HG03196 (cell line): Measurements from ENCODE around the gene SURF1.
"Not testable (repeated sequence)": the region's sequence is repeated elsewhere in the genome, so short reads cannot be mapped to it uniquely, and the experiment has no call there.

Experiments used
- ATAC-seq: cut with Tn5 transposase; IDR thresholded peaks from one replicate; pipeline ENCODE4 v1.9.1; 2021; ENCODE audit not compliant: unreplicated experiment

The SURF1 gene

DNA sequence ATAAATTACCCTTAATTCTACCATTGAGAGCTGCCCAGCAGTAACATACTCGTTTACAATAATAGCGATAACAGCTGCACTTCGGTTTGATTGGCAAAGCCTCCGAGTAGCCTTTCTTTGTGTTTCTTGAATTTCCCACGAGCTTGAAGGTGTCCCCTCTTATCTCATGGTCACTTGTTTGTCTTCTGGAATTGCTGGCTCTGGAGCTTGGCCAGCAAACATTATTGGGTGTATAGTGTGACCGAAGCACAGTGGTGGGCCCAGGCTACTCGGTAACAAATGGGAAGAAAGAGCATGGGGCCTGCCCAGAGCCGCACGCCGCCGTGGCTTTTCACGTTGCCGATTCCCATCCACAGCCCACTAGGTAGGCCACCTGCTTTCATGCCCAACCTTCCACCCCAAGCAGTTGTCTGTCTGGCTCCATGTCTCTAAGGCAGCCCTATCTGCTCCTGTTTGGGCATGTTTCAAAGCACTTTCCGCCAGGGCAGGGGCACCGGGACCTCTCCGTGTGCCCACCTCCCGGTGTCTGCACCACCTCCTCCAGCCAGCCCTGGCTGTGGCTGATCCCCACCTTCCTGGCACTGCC is 28.5 kb upstream of the SURF1 start:
- no peak for ATAC-seq

DNA sequence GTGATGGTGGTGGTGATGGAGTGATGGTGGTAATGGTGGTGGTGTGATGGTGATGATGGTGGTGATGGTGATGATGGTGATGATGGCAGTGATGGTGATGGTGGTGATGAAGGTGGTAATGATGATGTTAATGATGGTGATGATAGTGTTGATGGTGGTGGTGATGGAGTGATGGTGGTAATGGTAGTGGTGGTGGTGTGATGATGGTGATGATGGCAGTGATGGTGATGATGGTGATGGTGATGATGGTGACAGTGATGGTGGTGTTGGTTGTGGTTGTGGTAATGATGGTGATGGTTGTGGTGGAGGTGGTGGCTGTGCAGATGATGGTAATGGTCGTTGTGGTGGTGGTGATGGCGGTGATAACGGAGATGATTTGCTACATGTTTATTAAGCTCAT is 27.2 kb upstream of the SURF1 start:
- ATAC-seq, result no peak

DNA sequence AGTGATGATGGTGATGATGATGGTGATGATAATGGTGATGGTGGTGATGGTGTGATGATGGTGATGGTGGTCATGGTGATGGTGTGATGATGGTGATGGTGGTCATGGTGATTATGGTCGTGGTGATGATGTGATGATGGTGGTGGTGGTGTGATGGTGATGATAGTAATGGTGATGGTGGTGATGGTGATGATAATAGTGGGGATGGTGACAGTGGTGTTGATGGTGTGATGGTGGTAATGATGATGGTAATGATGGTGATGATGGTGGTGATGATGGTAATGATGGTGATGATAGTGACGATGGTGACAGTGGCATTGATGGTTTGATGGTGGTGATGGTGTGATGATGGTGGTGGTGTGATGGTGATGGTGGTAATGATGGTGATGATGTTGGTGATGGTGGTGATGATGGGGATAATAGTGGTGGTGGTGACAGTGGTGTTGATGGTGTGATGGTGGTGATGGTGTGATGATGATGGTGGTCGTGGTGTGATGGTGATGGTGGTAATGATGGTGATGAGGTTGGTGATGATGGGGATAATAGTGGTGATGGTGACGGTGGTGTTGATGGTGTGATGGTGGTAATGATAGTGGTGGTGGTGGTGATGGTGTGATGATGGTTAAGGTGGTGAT is 26.3 kb upstream of the SURF1 start:
- no peak for ATAC-seq

DNA sequence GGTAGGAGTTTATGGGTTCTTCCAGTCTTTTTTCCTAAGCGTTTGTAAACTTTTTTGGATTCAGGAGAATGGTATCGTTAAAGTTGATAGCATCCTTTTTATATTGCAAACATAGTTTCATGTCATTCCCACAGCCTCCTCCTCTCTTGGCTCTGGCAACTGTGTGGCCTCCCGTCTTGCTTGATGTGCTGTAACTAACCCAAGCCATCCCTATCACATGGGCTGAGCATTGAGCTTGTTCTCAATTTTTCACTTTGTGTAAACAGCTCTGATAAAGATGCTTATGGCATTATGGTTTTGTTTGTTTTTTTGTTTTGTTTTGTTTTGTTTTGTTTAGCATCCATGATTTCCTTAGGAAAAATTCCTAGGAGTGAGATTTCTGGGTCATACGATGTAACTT is 24.4 kb upstream of the SURF1 start:
- no peak for ATAC-seq

DNA sequence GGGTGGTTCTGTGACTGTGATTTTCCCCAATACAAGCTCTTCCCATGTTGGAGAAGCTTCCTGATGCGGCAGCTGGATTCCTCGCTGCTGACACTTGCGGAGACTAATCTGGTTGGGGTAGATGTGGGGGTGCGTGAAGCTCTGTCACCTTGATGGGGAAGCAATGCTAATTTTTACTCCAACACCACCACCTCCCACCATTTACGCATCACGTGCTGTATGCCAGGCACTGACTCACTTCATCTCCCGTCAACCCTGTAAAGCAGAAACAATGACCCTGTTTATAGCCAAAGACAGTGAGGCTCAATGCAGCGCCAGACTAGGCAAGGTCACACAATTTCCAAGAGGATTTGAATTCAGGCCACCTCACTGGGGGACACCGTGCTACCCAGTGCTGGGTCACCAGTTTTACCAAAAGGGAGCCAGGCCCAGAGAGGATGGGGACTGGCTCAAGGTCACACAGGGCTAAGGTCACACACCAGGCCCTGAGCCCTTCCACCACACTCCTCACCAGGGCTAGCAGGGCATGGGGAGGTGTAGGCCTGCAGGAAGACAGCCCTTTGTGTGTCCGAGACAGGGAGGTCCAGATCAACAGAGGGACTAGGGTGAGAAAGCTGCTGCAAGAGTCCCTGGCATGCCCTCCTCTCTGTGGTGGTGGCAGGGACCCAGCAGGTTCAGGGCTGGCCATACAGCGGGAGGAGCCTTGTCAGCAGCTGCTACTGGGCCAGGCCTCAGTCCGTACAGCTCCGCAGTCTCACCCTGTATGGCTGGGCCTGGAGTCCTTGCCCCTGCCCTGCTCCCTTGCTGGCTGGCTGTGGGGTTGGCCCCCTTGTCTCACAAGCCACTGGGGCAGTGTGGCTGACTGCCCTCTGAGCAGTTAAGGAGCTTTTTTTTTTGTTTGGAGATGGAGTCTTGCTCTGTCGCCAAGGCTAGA is 23.1 kb upstream of the SURF1 start:
- ATAC-seq, result no peak

DNA sequence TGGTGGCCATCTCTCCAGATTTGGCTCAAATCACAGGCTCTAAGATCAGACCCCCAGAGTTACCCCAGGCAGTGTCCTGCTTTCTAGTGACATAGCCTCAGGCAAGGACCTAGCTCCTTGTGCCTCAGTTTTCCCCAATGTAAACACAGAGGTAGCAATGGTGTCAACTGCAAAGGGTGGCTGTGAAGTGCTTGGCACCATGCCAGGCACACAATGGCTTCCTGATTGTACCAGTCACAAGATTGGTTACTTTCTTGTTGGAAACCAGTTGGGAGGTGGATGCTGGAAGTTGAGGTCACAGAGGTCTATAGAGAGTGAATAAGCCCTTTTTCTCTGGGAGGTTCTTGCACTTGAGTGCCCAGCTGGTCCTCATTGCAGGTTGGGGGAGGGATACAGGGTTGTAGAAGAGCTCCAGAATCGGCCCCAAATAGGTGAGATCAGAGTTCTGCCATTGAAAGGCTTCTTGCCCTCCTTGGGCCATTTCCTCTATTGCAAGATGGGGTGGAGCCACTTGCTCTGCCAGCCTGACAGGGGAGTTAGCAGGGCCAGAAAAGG is 22.2 kb upstream of the SURF1 start:
- ATAC-seq, result no peak

DNA sequence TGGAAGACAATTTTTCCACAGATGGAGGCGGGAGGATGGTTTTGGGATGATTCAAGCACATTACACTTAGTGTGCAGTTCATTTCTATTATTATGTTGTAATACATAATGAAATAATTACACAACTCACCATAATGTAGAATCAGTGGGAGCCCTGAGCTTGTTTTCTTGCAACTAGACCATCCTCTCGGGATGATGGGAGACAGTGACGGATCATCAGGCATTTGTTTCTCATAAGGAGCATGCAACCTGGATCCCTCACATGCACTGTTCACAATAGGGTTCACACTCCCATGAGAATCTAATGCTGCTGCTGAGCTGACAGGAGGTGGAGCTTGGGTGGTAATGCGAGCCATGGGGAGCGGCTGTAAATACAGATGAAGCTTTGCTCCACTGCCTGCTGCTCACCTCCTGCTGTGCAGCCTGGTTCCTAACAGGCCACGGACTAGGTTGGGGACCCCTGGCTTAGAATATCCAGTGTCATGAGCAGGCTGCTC is 21.5 kb upstream of the SURF1 start:
- no peak for ATAC-seq

DNA sequence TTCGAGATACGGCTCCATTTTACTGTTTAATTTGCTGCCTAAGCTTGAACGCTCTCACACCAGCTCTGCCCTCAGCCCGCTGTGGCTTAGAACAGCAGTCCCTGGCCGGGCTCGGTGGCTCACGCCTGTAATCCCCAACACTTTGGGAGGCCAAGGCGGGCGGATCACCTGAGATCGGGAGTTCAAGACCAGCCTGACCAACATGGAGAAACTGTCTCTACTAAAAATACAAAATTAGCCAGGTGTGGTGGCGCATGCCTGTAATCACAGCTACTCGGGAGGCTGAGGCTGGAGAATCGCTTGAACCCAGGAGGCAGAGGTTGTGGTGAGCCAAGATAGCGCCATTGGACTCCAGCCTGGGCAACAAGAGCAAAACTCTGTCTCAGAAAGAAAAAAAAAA is 21.0 kb upstream of the SURF1 start:
- not testable (repeated sequence) for ATAC-seq

DNA sequence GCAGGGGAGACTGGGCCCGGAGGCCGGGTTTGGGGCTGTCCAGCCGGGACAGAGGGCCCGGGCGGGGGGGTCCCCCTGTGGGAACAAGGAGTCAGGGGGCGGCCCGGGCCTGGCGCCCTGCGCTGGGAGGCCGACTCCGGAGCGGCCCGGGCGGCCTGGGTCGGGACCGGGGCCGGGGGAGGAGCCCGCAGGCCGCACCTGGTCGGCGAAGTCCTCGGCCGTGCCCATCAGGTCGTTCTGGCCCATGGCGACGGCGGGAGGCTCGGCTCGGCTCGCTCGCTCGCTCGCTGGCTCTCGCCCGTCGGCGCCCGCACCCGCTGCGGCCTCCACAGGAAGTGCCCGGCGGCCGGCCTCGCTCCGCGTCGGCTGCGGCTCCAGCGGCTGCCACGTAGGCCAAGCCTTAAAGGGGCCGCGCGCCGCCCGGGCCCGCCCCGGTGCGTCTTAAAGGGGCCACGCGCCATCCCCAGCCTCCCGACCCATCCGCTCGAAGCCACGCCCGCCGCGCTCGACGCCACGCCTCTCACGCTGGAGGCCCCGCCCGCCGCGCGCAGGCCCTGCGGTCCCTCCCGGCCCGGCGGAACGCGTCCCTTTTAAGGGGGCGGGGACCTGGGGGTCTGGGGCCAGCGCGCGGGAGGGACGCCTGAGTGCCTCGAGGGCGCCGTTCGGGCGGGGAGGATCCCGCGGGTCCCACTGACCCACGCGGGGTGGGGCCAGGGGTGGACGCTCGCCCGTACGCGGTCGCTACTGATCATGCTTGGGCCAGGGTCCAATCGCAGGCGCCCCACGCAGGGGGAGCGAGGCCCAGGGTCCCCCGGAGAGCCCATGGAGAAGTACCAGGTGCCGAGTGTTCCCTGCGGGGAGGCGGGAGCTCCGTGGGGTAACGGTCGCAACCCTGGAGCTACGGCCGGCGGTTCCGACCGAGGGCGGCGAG is 19.7 kb upstream of the SURF1 start, which contains the start of the genes STKLD1 and SURF4:
Gene STKLD1, plus strand, starts transcription at position 643 of the 931 bp plus-strand sequence. Its CDS starts 108 bp downstream, at position 751.
Gene SURF4, minus strand, starts transcription at position 337 of the 931 bp plus-strand sequence. Its CDS starts 91 bp downstream, at position 246.
- peak; percentile 87 for ATAC-seq

DNA sequence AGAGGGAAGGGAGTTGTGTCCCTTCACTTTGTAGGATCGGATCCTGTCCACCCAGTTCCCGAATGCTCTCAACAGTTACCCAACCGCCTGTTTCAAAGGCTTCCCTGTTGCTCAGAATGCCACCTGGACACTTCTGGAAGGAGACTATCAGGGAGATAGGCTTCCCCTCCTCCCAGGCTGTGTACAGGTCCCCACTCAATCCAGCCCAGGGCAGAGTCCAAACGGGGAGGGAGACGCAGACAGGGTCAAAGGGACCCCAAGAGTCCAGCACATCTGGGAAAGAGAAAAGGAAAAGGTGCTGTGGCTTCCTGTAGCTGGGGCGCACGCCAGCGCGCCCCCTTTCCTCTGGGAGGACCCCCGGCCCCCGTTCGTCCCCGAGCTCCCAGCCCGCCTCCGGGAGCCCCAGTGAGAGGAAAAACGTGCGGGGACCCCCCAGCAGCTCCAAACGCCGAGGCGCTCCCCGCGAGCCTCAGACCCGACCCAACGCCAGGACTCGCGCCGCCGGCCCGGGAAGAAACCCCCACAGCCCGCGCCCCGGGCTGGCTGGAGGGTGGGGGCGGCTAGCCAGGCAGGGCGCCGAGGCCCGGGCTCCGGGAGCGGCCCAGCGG is 18.9 kb upstream of the SURF1 start:
- peak; percentile 14 for ATAC-seq

DNA sequence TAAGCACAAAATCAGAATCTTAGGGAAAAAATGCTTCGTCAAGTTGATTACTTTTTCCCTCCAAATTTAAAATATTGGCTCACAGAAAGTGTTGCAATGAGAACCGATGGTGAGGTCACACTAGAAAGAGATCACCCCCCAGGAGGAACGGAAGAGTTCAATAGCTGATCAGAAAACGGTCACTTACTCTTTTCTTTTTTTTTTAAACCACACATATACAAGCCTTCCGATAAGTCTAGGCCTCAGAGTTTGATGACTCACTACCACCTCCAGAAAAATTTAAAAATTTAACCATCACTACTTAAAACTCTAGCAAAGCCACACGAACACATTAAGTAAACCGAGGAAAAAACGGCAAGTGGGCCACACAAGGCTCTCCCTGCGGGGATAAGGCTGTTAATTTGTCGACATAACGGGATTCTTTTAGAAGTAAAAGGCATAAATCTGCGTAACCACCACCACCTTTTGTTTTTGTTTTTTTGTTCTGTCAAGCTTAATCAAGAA is 18.4 kb upstream of the SURF1 start:
- ATAC-seq, result no peak

DNA sequence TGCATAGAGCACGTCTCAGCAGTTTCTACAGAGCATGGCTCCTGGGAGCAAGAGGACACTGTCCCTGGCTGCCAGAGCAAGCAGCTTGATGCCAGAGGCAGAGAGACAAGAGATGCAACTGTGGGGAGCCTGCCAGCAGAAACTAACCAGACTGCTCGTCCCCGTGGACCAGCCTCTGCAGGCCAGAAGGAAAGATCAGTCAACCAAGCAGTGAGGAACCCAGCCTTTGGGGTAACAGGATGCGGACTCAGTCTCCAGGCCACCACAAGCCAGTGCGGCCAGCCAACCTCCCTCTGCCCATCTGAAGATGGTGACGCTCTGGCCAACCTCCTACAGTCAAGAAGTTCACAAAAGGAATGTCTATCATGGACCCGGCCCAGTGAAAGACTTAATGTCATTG is 15.9 kb upstream of the SURF1 start:
- no peak for ATAC-seq

DNA sequence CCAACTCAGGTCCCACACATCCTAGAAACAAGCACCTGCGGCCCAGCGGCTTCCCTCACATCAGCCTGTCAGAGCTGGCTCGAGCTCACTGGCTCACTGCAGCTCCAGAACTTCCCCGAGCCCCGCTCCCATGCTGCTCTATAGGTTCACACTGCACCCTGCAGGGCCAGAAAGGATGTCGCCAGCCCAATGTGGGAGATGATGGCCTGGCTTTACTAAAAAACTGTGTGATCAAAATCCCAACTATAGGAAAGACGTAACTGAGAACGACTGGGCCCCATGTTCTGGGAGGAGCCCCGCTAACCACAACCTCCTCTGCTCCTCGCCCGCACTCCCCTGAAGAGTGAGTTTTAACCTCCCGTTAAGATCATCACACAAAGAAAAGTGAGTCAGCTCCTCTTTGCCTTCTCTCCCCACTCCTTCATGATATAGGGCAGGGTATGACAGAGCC is 15.0 kb upstream of the SURF1 start:
- ATAC-seq, result no peak

DNA sequence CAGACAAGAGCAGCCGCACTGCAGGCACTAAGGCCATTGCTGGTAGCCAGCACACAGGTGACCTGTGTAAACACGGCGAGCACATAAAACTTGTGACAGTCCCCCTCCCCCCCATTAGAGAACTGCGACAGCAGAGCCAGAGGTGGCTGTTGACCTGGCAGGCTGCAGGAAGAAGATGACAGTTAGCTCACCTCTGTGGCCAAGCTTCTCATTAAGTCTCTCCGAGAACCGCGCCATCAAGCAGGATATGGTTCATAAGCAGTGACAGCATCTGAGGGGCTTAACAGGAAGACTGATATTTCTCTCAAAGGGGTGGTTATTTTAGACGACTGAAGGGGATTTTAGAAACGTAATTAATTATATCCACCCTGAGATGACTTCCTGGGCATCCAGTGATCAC is 14.4 kb upstream of the SURF1 start:
- no peak for ATAC-seq

DNA sequence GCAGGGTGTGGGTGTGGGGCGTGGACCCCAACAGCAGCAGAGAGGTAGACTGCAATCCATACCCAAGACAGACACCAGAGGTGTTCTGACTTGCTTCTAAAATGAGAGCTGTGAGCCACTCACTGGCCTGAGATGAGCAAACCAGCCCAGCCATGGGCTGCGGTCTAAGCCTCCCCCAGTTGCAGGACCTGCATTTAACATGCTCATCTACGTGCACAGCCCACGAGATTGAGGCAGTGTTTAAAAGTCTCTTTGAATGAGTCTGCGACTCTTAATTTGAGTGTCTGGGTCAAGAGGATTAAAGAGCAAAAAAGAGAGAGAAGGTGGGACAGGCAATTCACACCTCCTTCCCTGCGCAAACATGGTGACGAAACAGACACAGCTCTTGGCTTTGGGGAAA is 13.6 kb upstream of the SURF1 start:
- no peak for ATAC-seq

DNA sequence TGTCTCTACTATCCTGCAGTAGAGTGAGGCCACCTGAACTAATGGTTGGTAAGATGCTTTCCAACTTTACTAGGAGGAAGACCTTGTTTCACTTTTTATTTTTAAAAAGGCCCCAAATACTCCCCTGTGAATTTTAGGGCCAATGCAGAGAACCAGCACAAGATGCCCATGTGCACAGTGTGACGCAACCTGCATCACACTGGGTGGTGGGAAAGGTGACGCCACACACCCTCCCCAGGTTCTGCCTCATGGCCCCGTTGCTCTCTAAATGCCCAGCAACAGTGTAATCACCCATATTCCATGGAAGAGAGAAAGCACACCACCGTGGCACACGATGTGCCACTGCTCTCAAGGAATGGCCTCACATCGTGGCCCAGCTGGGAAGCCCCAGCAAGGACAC is 13.1 kb upstream of the SURF1 start:
- ATAC-seq, result no peak

DNA sequence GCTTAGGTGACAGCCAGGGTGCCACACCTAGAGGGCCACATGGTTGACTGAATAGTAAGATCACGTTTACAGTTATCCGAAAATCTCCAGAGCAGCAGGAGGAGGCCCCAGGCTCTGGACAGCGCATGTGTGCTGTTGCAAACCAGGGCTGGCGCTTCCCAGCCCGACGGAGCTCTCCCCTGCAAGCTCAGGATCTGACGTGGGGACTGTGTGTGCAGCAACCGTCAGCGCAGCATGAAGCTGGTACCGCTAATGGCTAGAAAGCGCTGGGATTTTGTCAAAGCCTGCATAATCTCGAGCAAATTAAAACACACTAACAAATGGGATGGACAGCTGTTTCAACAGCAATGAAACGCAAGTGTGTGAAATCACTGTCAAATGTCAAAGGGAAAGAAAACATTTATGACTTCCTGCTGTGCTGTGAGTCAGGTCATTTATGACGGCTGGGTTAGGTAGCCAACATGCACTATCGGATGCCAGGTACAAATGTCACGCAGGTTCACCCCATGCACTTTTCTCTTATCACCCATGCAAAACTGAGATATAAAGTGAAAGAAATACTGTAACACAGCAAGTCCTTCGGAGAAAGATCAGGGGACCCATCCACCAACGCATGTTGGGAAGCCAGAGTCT is 12.1 kb upstream of the SURF1 start:
- no peak for ATAC-seq

DNA sequence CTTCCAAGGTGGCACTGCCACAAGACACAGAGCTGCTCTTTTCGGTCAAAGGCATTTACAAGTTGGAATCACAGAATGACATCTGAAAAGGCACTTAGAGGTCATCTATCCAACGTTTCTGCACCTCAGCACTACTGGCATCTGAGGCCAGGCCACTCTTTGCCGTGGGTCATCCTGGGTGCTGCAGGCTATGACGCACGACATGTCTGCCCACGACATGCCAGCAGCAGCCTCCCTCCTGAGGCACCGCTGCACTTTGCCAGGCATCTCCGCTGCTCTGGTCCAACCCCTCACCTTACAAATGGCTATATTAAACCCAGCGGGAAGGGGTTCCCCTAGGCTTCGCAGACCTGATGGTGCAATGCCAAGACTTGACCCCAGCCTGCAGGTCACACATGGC is 11.5 kb upstream of the SURF1 start:
- no peak for ATAC-seq

DNA sequence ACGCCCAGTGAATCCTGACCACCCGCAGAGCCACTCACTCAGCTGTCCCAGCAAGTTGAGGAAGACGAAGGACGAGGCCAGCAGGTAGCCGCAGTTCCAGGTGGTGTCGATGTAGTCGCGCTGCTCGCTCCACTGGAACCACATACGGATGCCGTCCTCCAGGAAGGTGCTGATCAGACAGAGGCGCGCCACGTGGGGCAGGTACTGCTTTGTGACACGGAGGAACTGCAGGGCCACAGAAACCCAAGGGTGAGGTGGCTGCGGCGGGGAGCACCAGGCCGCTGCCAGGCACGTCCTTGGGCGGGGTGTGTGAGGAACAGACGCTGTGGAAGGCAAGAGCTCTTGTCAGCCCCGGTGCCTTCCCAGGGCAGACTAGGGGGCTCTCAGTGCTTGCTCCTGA is 10.9 kb upstream of the SURF1 start:
- no peak for ATAC-seq
